RWPE1 (cell line): ENCODE data around the gene CDKN1C.

ENCODE experiments used
- CTCF ChIA-PET: fragments of 350-600 bp; sonication (Branson Sonifier 250); formaldehyde crosslinking; extraction: SDS; loops from one replicate; lab custom pipeline; 2021; lab: Yijun Ruan, JAX
- POLR2A ChIA-PET: fragments of 400-600 bp; formaldehyde crosslinking; extraction: SDS; loops from one replicate; lab custom pipeline; 2020; ENCODE audit warnings: antibody characterized with exemption; ENCODE audit not compliant: low non-redundant PET; lab: Yijun Ruan, JAX
- DNase-seq: peaks from one replicate; pipeline ENCODE4 v3.0.0; 2012; ENCODE audit warnings: low spot score
- H3K27ac ChIP-seq: fragments of 450-650 bp; 2 replicates; pipeline ENCODE4 v1.5.1; 2017
- TF ChIP-seq, protein P1 (sequence below): fragments of 450-650 bp; conservative IDR thresholded peaks from 2 replicates; pipeline ENCODE4 v1.5.1; 2017; ENCODE audit warnings: low read depth, mild to moderate bottlenecking

CDKN1C gene

DNA sequence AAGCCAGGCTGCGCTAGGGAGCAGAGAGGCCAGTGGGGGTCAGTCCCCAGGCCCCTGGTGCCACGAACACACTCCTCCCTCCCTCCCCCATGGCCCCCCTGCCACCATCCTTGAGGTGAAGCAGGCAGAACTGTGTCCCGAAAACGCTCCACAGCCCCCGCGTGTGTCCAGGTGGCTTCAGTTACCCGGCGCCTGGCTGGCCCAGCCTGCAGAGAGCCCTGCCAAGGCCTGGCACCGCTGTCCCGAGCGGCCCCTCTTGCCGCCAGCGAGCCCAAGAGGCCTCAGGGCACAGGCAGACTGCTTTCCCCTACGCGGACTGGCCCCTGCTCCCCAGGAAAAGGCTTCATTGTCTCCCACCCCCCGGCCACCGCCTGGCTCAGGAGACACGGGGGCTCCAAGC lies 27.7 kb downstream of the CDKN1C start:
- ChIA-PET CTCF (no interaction called here), POLR2A (no interaction called here)
- no peak for DNase-seq
- TF ChIP-seq, protein P1, sequence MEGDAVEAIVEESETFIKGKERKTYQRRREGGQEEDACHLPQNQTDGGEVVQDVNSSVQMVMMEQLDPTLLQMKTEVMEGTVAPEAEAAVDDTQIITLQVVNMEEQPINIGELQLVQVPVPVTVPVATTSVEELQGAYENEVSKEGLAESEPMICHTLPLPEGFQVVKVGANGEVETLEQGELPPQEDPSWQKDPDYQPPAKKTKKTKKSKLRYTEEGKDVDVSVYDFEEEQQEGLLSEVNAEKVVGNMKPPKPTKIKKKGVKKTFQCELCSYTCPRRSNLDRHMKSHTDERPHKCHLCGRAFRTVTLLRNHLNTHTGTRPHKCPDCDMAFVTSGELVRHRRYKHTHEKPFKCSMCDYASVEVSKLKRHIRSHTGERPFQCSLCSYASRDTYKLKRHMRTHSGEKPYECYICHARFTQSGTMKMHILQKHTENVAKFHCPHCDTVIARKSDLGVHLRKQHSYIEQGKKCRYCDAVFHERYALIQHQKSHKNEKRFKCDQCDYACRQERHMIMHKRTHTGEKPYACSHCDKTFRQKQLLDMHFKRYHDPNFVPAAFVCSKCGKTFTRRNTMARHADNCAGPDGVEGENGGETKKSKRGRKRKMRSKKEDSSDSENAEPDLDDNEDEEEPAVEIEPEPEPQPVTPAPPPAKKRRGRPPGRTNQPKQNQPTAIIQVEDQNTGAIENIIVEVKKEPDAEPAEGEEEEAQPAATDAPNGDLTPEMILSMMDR: no peak
- no peak overlapping the region for H3K27ac ChIP-seq

DNA sequence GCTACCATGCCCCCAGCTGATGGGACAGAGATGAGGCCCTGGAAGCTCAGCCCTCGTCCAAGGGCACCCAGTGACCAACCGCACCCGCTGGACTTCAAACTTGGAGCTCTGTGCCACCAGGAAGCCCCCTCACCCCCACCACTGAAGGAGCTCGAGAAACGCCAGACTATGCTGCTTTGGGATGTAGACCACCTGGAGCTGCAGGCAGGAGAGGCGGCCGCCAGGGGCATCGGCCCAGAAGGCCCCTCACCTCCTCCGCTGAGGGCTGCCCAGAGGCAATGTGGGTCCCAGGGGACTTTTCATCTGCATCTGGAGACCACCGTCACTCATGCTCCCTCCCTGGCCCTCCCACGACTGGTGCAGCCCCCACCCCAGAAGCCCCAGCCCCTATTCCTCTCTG lies 28.3 kb downstream of the CDKN1C start:
- DNase-seq: no peak
- ChIA-PET CTCF (interaction anchor here (0.6 kb wide), 1 partner anchor 35 kb away, joined by 6 read pairs; no protein-coding TSS in a partner anchor), POLR2A (no interaction called here)
- TF ChIP-seq, protein P1: no peak
- no peak overlapping the region for H3K27ac ChIP-seq

DNA sequence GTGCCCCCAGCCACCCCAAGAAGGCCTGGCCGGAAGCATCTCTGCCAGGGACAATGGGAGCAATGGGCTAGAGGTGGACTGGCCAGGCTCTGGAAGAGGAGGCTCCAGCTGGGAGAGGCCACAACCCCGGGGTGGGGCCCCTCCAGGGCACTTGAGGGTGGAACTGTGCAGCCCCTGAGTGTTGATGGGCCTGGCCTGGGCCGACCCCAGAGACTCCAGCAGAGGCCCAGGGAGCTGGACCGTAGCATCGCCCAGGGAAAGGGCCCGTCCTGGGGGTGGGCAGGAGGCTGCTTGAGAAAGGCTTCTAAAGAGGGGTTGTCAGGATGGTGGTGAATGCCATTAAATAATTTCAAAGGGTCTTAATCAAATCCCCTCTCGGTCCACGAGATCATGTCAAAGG lies 30.4 kb downstream of the CDKN1C start:
- H3K27ac ChIP-seq: no peak overlapping the region
- ChIA-PET POLR2A (no interaction called here), CTCF (no interaction called here)
- DNase-seq: no peak
- TF ChIP-seq, protein P1: no peak

DNA sequence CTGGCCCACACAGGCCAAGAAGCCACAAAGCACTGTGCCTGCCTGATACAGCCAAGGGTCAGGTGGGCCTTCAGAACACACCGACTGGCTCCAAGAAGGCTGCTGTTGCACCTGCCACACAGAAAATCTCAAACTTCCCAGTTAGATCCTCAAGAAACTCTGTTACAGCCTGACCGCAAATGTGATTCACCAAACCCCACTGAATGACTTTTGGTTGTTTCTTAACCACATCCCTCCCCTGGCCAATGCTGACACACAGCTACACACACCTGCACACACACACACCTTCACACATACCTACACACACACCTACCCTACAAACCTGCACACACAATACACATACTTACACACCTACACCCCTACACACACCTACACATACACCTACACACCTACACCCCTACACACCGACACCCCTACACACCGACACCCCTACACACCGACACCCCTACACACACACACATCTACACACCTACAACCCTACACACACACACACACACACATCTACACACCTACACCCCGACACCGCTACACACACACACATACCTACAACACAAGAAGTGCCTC lies 31.5 kb downstream of the CDKN1C start:
- POLR2A ChIA-PET: no interaction called here
- H3K27ac ChIP-seq: no peak overlapping the region

DNA sequence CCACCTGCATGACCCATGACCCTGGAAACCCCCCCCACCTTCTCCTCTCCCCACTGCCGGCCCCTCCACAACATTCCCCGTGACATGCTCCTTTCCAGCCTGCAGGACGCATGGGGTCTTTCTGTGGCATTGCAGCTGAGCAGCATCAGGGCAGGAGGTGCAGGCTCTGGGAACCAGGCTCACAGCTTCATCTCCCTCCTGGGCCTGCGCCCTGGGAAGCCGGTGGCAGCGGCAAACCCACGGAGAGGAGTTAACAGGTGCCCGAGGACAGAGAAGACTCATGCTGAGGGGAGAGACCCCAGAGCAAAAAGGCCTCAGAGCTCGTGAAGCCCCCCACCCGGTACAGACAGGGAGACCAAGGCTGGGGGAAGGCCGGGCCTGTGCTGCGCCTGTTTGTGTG lies 32.2 kb downstream of the CDKN1C start:
- no peak for DNase-seq
- CTCF ChIA-PET: no interaction called here
- no peak overlapping the region for H3K27ac ChIP-seq
- POLR2A ChIA-PET: no interaction called here
- TF ChIP-seq, protein P1: no peak

More for the DNA sequence above, 31.5 kb downstream of the CDKN1C start:
- DNase-seq: no peak
- TF ChIP-seq, protein P1: no peak
- CTCF ChIA-PET: no interaction called here

DNA sequence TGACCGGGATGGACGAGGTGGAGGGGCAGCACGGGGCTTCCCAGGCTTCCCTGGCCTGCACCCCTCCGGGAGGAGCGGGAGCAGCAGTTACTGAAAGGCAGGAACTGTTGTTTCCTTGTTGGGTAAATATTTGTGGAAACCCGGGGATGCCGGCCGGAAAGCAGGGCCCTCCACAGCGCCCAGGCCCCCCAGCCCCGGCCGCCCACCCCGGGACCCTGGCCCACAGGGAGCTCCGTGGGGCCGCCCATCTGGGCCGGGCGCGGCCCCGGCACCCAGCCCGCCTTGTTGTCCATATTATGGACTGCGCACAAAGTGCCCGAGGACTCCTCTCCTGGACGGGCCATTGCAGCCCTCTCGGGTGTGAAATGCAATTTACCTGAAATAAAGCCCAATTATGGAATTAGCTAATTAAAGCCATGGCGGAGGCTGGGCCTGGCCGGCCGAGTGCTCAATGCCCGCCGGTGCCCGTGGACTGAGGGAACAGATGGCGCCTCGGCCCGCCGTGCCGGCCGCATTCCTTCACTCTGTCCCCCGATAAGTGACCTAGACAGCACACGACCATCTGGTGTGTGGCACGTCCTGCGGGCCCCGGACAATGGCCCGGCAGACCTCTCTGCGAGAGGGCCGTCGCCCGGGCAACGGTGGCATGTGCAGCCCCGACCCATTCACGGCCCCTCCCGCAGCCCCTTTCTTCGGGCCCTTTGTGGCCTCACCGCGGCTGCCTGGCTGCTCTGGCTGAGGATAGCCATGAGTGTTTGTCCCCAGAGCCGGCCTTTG lies 35.4 kb downstream of the CDKN1C start:
- H3K27ac ChIP-seq: no peak overlapping the region
- TF ChIP-seq, protein P1: no peak
- ChIA-PET POLR2A (no interaction called here), CTCF (no interaction called here)
- no peak for DNase-seq
